ENCODE measurements around the gene SLX4IP.

The SLX4IP gene

GRCh38 chr20:10495173-10495572 lies 60.1 kb downstream of the SLX4IP start:
- no peak for DNase-seq (ENCODE audit: low read depth, low spot score)

DNA sequence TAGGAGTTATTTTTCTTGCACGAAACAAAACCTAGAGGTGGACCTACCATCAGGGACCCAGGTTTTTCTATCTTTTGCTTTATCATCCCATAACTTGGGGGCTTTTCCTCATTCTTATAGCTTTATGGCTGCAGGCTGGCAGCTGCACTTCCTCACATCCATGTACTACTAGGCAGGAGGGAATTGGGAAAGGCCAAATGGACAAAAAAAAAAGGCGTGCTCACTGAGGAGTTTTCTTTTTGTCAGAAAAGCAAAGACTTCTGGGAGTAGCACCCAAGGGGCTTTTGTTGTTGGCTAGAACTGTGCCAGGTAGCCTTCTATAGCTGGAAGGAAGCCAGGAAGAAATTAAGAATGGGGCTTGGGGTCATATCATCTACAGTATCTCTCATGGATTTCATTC lies 61.4 kb downstream of the SLX4IP start:
- DNase-seq (ENCODE audit: low read depth, low spot score): no peak

GRCh38 chr20:10497283-10497682 lies 62.2 kb downstream of the SLX4IP start:
- no peak for DNase-seq (ENCODE audit: low read depth, low spot score)

GRCh38 chr20:10497791-10498190 lies 62.7 kb downstream of the SLX4IP start:
- DNase-seq (ENCODE audit: low read depth, low spot score): no peak

- no peak for DNase-seq (ENCODE audit: low read depth, low spot score)
Observed at GRCh38 chr20:10498200-10498599, 63.1 kb downstream of the SLX4IP start.

DNA sequence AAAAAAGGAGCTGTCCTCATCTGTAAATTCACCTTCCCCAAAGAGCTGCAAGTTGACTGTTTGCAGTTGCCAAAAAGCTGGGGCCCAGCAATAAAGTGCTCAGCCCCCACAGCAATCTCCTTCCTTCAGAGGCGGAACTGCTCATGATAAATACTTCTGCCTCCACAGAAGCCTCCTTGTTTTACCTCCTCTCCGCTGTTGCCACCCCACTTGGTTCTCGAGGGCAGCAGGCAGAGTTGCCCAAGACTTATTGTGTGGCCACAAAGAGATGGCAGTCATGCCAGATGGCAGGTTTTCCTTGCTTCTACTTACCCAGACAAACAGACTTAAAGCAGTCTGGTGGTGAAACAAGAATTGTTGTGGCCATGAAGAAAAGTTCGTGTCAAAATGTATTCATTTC lies 66.3 kb downstream of the SLX4IP start:
- DNase-seq (ENCODE audit: low read depth, low spot score): no peak

DNA sequence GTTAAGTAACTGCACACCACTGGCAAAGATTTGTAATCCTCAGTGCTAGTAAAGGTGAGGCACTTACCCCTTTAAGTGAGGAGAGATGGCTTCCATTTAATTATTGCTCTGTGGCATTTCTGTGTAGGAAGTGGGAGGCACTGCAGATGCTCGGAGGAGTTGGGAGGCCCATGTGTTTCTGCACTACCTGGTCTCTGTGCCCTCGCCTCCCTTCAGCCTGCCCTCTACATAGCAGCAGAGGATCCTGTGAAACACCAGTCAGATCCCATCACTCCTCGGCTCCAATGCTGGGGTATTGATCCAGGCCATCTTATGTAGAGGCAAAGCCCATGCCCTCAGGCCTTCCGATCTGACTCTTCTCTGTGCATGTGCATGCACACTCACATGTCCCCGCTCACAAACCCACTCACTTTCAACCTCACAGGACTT lies 67.0 kb downstream of the SLX4IP start:
- DNase-seq (ENCODE audit: low read depth, low spot score): no peak

DNA sequence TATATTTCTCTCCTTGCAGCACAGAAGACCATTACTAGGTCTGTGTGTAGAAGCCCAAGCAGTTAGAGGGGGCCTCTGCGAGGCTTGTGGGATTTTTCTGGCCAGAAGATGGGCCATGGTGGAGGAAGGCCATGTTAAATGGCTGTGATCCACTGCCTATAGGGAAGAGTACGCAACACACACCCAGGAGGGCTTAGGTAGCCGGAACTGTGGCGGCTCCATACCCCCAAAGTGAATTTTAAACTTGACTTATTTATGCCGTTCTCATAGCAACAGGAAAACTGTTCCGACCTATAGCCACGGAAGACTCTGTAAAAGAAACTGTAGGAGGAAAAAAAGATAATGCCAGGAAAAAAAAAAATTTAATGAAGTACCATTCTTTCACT lies 69.5 kb downstream of the SLX4IP start:
- DNase-seq (ENCODE audit: low read depth, low spot score): no peak

- DNase-seq (ENCODE audit: low read depth, low spot score): no peak
Observed at GRCh38 chr20:10504994-10505730, 70.1 kb downstream of the SLX4IP start.

DNA sequence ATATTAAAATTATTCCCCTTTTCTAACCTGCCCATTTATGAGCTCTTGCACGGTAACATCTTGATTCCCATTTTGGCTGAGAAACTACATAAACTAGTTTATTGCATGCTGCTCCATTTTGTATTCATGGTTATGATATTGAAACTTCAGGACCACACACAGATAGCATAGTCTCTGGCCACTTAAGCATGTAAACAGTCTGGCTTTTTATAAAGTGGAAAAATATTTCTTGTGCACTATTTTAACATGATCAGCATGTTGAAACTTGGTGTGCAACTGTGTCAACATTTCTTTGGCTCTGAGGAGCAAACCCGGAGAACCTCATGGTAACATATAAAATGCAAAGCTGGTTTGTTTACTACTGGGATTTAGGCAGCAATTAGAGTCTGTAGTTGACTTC lies 70.7 kb downstream of the SLX4IP start:
- DNase-seq (ENCODE audit: low read depth, low spot score): no peak

GRCh38 chr20:10507052-10507451 lies 71.9 kb downstream of the SLX4IP start:
- DNase-seq (ENCODE audit: low read depth, low spot score): no peak

DNA sequence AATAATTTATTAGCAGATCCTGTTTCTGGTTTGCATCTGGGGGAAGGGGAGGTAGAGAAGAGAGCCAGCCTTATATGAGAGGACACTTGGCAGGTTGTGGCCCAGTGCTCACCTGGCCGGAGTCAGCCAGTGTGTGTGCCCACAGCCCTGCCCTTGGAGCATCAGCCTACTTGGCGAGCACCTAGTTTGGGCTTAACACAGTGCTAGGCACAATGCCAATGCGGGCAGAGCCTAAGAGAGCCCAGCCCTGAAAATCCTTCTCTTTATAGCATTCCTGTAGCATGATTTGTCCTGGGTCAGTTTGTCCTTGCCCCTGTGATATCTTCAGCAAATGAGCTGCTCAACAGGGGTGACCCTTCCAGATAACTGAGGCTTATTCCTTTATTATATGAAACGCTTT lies 73.0 kb downstream of the SLX4IP start:
- DNase-seq (ENCODE audit: low read depth, low spot score): no peak

GRCh38 chr20:10508468-10509251 lies 73.6 kb downstream of the SLX4IP start:
- no peak for DNase-seq (ENCODE audit: low read depth, low spot score)

GRCh38 chr20:10509376-10509775 lies 74.3 kb downstream of the SLX4IP start:
- DNase-seq (ENCODE audit: low read depth, low spot score): no peak

GRCh38 chr20:10510216-10510615 lies 75.1 kb downstream of the SLX4IP start:
- no peak for DNase-seq (ENCODE audit: low read depth, low spot score)

DNA sequence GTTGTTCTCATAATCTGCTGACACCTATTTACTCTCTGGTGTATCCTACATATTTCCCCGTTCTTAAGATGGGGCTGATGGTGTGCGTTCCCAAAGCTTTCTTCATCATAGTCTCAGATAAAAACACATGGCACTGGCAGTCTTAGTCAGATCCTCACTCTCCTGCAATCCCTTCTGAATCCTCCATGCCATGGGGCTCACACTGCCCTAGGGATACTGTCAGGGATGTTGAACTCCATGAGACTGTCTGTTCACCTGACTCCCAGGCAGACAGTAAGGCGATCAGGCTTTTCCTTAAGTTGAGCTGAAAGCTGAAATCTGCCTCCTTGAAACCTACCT lies 76.0 kb downstream of the SLX4IP start:
- no peak for DNase-seq (ENCODE audit: low read depth, low spot score)

GRCh38 chr20:10511509-10512251 lies 76.6 kb downstream of the SLX4IP start:
- DNase-seq (ENCODE audit: low read depth, low spot score): peak; percentile 96

DNA sequence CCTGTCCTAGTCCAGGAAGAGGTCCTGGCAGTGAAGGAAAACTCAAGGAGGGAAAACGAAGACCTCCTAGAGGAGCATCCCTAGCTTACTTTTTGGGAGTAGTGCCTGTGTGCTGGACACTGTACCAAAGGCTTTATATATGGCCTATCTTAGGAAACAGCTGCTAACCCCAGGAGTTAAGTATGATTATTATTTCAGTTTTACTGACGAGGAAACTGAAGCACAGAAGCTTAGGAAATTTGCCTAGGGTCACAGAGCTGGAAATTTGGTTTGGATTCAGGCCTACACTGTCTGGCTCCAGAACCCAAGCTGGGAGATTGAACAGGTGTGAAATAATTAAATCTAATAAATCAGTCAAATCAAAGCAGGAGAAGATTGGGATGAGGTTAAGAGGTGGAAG lies 78.0 kb downstream of the SLX4IP start:
- no peak for DNase-seq (ENCODE audit: low read depth, low spot score)

DNA sequence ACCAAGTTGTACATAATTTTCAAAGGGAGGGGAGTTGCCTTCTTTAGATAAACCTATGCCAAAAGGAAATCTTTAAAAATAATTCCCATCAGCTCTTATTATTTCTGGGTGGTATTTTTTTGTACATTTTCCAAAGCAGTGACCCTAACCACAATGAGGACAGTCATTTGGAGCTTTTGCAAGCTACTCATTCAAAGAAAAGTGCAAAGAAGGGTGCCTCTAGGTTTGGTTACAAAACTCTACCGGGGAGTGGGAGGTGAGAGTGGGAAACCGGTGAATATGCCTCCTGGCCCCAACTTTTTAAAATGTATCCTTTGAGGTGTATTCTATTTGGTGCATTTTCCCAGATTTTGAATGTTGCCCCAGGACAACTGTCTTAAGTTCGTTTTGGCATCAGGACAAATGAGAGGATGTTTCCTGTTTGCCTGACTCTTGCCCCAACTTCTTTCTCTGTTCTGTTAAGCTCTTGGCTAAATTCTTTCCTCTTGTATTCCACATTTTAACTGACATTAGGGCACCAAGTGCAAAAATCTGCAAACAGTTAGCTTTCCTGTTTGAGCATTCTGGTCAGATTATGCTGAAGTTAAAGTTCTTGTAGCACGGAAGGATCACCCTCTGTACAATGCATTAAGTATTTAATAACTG lies 78.9 kb downstream of the SLX4IP start:
- no peak for DNase-seq (ENCODE audit: low read depth, low spot score)

DNA sequence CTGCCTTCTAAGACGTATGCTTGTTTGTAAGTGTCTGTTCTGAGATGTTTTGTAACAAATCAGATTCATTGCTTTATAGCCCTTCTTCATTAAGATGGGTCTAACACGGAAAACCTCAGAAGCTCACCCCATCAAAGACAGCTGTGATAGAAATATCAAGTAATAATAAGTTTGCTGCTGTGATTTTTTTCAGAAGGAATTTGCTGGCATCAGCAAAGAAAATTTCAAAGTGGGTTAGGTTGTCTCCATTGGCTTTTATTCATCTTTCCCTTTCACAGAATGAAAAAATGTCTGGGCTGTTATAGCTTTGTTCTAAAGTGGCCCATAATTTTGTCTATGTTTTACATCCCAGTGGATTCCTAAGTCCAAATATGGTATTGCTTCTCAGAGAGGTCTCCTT lies 81.4 kb downstream of the SLX4IP start:
- no peak for DNase-seq (ENCODE audit: low read depth, low spot score)

GRCh38 chr20:10519361-10520046 lies 84.4 kb downstream of the SLX4IP start:
- DNase-seq (ENCODE audit: low read depth, low spot score): no peak

DNA sequence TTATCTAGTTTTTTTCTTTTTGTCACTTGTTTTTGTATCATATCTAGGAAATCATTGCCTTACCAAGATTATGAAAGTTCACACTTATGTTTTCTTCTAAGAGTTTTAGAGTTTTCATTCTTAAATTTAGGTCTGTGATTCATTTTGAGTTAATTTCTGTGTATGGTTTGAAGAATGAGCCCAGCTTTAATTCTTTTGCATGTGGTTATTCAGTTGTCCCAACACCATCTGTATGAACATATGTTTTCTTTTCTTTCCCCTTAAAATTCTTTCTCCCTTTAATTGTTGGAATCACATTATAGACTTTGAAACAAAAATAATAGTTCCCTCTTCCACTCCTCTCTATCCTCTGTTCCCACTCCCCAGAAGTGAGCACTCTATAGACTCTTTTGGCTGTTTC lies 85.4 kb downstream of the SLX4IP start:
- no peak for DNase-seq (ENCODE audit: low read depth, low spot score)

All from smooth muscle cell of the brain vasculature (primary cell).